Measurements from ENCODE around the gene IGFBP5. TPM values are rescaled to one million over a fixed set of nuclear protein-coding genes. Genes with fewer than 3 reads are reported as not detected.

IGFBP5 gene
- total and polyA plus RNA-seq, 9 of the 15 experiments (the other 6 are each of a cell fraction or from before 2014, with no cell fraction given), result 0.01 to 1.9 (median 0.03) TPM; not detected in 6

DNA sequence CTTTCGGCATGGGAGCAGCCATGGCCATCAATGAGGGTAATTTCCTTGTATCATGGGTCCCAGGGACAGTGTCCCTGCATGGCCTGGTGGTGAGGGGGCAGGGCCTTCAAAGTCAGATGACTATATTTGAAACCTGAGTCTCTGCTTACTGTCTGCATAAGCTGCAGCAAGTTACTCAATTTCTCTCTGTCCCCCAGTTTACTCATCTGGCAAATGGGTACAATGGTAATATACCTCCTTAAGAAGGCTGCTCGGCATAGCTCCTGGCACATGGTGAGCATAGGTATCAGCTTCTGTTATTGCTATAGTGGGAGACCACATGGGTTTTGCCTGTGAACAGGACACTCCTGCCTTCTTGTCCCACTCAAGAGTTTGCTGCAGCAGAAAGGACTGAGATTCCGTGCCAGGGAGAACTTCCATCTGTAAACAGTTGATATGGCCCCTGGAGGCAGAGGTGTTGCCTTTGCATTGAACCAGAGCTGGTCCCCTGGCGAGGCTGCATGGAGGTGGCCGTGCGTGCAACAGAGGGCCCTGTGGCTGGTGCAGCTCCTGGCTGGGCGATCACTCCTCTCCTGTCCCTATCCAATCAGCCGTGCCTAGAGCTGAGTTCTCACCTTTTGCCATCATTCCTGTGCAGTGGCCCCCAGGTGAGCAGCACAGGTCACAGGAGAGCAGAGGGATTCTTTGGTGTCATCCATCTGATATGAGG, 22.7 kb upstream of the IGFBP5 start:
- TF ChIP-seq RBM25 (IDR thresholded peaks at IDR 0.05; ENCODE audit: low read depth, low read length, severe bottlenecking) (peak; percentile 25), ZNF583 (CRISPR knock-in tag; IDR thresholded peaks at IDR 0.05) (no peak), RCOR1 (IDR thresholded peaks at IDR 0.05; ENCODE audit: borderline replicate concordance in 1 of 2, low read depth in 2 of 2, low read length in 2 of 2) (no peak)
- no peak overlapping the region for H3K4me2 ChIP-seq (ENCODE audit: insufficient read depth, low read length)
- CTCF ChIA-PET (ENCODE audit: low intra/inter-chr PET ratio), result no interaction called here
- H3K79me2 ChIP-seq (ENCODE audit: control insufficient read depth, insufficient read depth, low read length), result no peaks in the 10 kb centered on the region
- ATAC-seq (no peak), FAIRE-seq (no peak), DNase-seq (ENCODE audit: extremely low read depth in 1 of 4, low spot score in 3 of 4) (no peak)
- no peaks in the 10 kb centered on the region for H3K4me1 ChIP-seq (replicated peaks in 1 of 2; ENCODE audit: control insufficient read depth in 2 of 2, insufficient read depth in 2 of 2, low read length in 2 of 2)
- no peak overlapping the region for H3K9ac ChIP-seq (ENCODE audit: insufficient read depth in 1 of 2, low read depth in 2 of 2, low read length in 2 of 2)
- H3K9me3 ChIP-seq (replicated peaks; ENCODE audit: control insufficient read depth, insufficient read depth, low read depth, low read length), result no peaks in the 10 kb centered on the region
- H4K20me1 ChIP-seq (replicated peaks; ENCODE audit: control insufficient read depth, insufficient read depth, low read length), result no peaks in the 10 kb centered on the region
- H3K27me3 ChIP-seq (ENCODE audit: control insufficient read depth in 2 of 2, insufficient read depth in 2 of 2, low read length in 2 of 2), result peaks cover 3 to 34% of the 10 kb centered on the region in 2 experiments
- no TSS peak for BruUV-seq (replicated peaks)
- no peaks in the 10 kb centered on the region for H3K9me1 ChIP-seq (ENCODE audit: control insufficient read depth, insufficient read depth, low read length)
- H3K27ac ChIP-seq (ENCODE audit: extremely low read depth, low read depth, low read length), result no peak overlapping the region
- in situ Hi-C loops (cut with MboI) (no loop called here), intact Hi-C loops (cut with micrococcal nuclease) (no loop called here)
- no peak overlapping the region for H3K4me3 ChIP-seq
- H2AFZ ChIP-seq (ENCODE audit: low read depth, low read length), result no peak overlapping the region
- no peaks in the 10 kb centered on the region for H3K36me3 ChIP-seq (ENCODE audit: control insufficient read depth, insufficient read depth, low read length)
- 2% methylated on average over 6 of the region's 8 CpGs for WGBS (ENCODE audit: insufficient coverage, low coverage, missing lambda C conversion rate)
- POLR2A ChIA-PET, result no interaction called here

DNA sequence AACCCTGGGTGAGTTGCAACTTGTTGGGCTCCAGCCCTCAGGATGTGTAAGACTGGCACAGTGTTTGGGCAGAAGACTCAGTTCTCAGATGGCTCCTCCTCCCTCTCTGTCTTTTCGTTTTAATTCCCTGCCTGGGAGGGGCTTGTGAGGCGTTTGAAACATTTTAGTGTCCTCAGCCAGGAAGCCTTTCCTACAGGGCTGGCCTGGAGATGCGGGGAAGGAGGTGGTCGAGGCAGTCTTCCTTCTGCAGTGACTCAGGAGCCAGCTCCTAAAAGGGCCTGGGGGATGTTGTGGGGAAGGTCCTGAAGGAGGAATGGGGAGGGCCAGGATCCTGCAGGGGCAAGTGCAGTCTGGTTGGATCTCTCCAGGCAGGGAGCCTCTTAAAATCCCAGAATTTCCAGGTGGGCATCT, 22.1 kb upstream of the IGFBP5 start:
- FAIRE-seq, result no peak
- intact Hi-C loops (cut with micrococcal nuclease) (no loop called here), in situ Hi-C loops (cut with MboI) (no loop called here)
- H3K9ac ChIP-seq (ENCODE audit: insufficient read depth in 1 of 2, low read depth in 2 of 2, low read length in 2 of 2), result no peak overlapping the region
- no peak for ATAC-seq
- no peaks in the 10 kb centered on the region for H3K36me3 ChIP-seq (ENCODE audit: control insufficient read depth, insufficient read depth, low read length)
- no peak for TF ChIP-seq CAMTA2 (CRISPR knock-in tag; conservative IDR thresholded peaks at IDR 0.05)
- no peaks in the 10 kb centered on the region for H3K9me1 ChIP-seq (ENCODE audit: control insufficient read depth, insufficient read depth, low read length)
- H3K4me2 ChIP-seq (ENCODE audit: insufficient read depth, low read length), result no peak overlapping the region
- H4K20me1 ChIP-seq (replicated peaks; ENCODE audit: control insufficient read depth, insufficient read depth, low read length), result no peaks in the 10 kb centered on the region
- CTCF ChIA-PET (ENCODE audit: low intra/inter-chr PET ratio), result no interaction called here
- 0% methylated on average over 2 of the region's 4 CpGs for WGBS (ENCODE audit: insufficient coverage, low coverage, missing lambda C conversion rate)
- no TSS peak for BruUV-seq (replicated peaks)
- H3K9me3 ChIP-seq (replicated peaks; ENCODE audit: control insufficient read depth, insufficient read depth, low read depth, low read length), result no peaks in the 10 kb centered on the region
- H3K27me3 ChIP-seq (ENCODE audit: control insufficient read depth in 2 of 2, insufficient read depth in 2 of 2, low read length in 2 of 2), result peaks cover 3 to 34% of the 10 kb centered on the region in 2 experiments
- H3K4me1 ChIP-seq (replicated peaks in 1 of 2; ENCODE audit: control insufficient read depth in 2 of 2, insufficient read depth in 2 of 2, low read length in 2 of 2), result no peaks in the 10 kb centered on the region
- no peak overlapping the region for H2AFZ ChIP-seq (ENCODE audit: low read depth, low read length)
- POLR2A ChIA-PET, result no interaction called here
- no peak overlapping the region for H3K27ac ChIP-seq (ENCODE audit: extremely low read depth, low read depth, low read length)
- no peak overlapping the region for H3K4me3 ChIP-seq
- no peak for DNase-seq (ENCODE audit: extremely low read depth in 1 of 4, low spot score in 3 of 4)
- H3K79me2 ChIP-seq (ENCODE audit: control insufficient read depth, insufficient read depth, low read length), result no peaks in the 10 kb centered on the region

Data from K562 (cell line).